Body of pancreas (tissue), 4 donors: ENCODE results near the gene IZUMO4. TPM values are rescaled to one million over a fixed set of nuclear protein-coding genes. Genes with fewer than 3 reads are reported as not detected.

Source experiments
- ATAC-seq: fragments of 150-250 bp; one replicate; pipeline ENCODE4 v1.9.1; 2016
- DNase-seq, 4 donors: peaks; one replicate each; pipeline ENCODE4 v3.0.0-alpha.2; 2019
- H3K27ac ChIP-seq, 4 donors: fragments of 200-600 bp; sonication (generic); 1 replicate in 3 of 4; 2 replicates in 1 of 4; pipeline versions ENCODE4 v1.5.1 to v1.6.1; 2016 to 2019; ENCODE audit warnings: mild to moderate bottlenecking in 1 of 4, mixed read lengths in 1 of 4, moderate library complexity in 1 of 4
- H3K27me3 ChIP-seq, 2 donors: fragments of 200-600 bp; sonication (generic); one replicate each; pipeline ENCODE4 v1.6.0; 2016; ENCODE audit warnings: mild to moderate bottlenecking in 1 of 2
- H3K36me3 ChIP-seq, 2 donors: fragments of 200-600 bp; sonication (generic); replicated peaks in 1 of 2; 2 replicates each; pipeline ENCODE4 v1.5.1; 2016; ENCODE audit warnings: low read depth in 2 of 2; ENCODE audit not compliant: insufficient read depth in 1 of 2
- H3K4me1 ChIP-seq: fragments of 200-600 bp; sonication (generic); one replicate; pipeline ENCODE4 v1.6.0; 2016
- H3K4me3 ChIP-seq, 2 donors: fragments of 200-600 bp; sonication (generic); 1 replicate in 1 of 2; 2 replicates in 1 of 2; pipeline ENCODE4 v1.5.1; 2016 to 2019
- H3K9me3 ChIP-seq, 3 donors: fragments of 200-600 bp; sonication (generic); 1 replicate in 2 of 3; 2 replicates in 1 of 3; pipeline ENCODE4 v1.5.1; 2016
- POLR2A ChIP-seq, 3 donors: fragments of 450-650 bp; IDR thresholded peaks; one replicate each; pipeline ENCODE4 v1.6.1; 2016; ENCODE audit warnings: antibody characterized with exemption in 3 of 3, mild to moderate bottlenecking in 2 of 3
- WGBS, 2 donors: methylation state at CpG; one replicate each; pipeline ENCODE4 v1.1.5; 2017; 5-methylcytosine and 5-hydroxymethylcytosine counted together
- intact Hi-C: fragments of 100-400 bp; cut with DNase I; formaldehyde crosslinking; loops from one replicate; pipeline ENCODE4 v1.15.1; 2023
- total RNA-seq, 2 donors: library from RNA; depleted of rRNA; stranded (reverse); fragments of >200 nt; gene quantifications; one replicate each; pipeline ENCODE4 v1.1.0, GENCODE V29; 2016
- TF ChIP-seq, protein P1 (sequence below), 7 experiments: fragments of 450-650 bp in 4 of 7; fragments of 200-600 bp in 3 of 7; sonication (generic) in 3 of 7; IDR thresholded peaks; one replicate each; pipeline ENCODE4 v1.5.1; 2016 to 2019; ENCODE audit warnings: antibody characterized with exemption in 7 of 7

The IZUMO4 gene
- total RNA-seq, 2 donors from 2014 or later = 3.4 to 4.0 TPM

DNA sequence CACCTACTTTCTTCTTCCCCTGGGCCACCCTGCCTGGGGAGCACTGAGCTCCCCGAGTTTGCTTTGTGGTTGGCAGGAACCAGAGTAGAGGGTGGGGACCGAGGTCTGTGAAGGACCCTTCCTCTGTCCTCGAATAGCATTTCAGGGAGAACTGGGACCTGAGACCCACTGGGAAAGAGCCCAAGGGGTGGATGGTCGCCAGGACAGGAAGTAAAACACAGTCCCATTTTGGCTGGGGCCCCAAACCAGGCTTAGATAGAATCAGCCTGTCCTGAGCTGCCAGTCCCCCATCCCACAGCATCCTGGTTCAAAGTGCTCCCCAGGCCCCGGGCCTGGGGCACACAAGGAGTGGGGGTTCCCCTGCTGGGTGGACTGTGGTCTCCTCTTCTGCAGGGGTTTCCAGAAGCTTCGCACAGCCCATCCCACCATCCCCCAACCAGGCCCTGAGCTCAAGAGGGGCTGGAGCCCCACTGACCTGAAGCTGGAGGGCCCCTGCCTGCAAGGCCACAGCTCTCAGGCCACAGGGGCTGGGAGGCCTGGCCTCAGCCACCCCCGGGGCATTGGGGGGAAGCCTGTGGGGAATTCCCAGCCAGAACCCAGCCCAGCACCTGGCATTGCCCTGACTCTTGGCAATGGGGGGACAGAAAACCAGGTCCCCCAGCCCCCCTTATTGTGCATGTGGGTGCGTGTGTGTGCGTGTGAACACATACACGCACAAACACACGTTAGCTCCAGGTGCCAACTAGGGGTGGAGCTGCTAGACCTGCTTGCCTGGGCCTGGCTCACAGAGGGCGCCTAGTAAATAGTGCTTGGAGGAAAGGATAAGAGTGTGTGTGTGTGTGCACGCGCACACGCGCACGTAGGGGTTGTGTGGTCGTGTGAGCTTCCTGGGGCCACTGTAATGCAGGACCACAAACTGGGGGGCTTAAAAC, 44.7 kb upstream of the IZUMO4 start:
- H3K27ac ChIP-seq = peak overlapping the region; percentile 85 to 100 (median 94)
- no peaks in the 10 kb centered on the region for H3K9me3 ChIP-seq
- no peaks in the 10 kb centered on the region for H3K27me3 ChIP-seq
- H3K4me3 ChIP-seq = no peak overlapping the region
- TF ChIP-seq POLR2A (IDR thresholded peaks at IDR 0.05) = no peak
- TF ChIP-seq, protein P1, sequence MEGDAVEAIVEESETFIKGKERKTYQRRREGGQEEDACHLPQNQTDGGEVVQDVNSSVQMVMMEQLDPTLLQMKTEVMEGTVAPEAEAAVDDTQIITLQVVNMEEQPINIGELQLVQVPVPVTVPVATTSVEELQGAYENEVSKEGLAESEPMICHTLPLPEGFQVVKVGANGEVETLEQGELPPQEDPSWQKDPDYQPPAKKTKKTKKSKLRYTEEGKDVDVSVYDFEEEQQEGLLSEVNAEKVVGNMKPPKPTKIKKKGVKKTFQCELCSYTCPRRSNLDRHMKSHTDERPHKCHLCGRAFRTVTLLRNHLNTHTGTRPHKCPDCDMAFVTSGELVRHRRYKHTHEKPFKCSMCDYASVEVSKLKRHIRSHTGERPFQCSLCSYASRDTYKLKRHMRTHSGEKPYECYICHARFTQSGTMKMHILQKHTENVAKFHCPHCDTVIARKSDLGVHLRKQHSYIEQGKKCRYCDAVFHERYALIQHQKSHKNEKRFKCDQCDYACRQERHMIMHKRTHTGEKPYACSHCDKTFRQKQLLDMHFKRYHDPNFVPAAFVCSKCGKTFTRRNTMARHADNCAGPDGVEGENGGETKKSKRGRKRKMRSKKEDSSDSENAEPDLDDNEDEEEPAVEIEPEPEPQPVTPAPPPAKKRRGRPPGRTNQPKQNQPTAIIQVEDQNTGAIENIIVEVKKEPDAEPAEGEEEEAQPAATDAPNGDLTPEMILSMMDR (IDR thresholded peaks at IDR 0.05) = no peak
- DNase-seq = peak; percentile 50 to 71 (median 67)
- peaks cover 76% of the 10 kb centered on the region for H3K4me1 ChIP-seq
- H3K36me3 ChIP-seq = no peaks in the 10 kb centered on the region
- WGBS, 2 donors = 27 to 29% methylated on average over 13 to 18 of the region's 18 CpGs
- no peak for ATAC-seq
- intact Hi-C loops = no loop called here

DNA sequence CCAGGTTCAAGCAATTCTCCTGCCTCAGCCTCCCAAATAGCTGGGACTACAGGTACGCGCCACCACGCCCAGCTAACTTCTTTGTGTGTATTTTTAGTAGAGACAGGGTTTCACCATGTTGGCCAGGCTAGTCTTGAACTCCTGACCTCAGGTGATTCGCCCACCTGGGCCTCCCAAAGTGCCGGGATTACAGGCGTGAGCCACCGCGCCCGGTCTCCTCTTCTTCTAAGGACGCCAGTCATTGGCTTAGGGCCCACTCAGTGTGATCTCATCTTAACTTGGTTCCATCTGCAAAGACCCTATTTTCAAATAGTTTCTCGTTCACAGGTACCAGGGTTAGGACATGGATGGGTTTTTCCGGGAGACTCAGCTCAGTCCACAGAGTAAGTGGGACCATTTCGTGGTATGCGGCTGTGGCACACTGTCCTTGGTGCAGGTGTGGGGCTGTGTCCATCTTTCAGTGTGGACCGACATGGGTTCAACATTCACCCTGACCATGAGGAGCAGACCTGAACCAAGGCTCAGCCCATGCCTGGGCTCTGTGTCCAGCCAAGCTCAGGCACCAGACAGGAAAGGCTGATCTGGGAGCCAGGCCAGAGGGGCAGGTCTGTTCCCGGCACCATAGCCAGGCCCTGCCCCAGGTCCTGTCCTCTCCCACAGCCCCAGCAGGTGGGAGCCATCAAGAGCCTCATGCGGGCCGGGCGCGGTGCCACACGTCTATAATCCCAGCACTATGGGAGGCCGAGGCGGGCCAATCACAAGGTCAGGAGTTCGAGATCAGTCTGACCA, 42.9 kb upstream of the IZUMO4 start:
- peak; percentile 71 to 92 (median 84) for DNase-seq
- no peaks in the 10 kb centered on the region for H3K9me3 ChIP-seq

DNA sequence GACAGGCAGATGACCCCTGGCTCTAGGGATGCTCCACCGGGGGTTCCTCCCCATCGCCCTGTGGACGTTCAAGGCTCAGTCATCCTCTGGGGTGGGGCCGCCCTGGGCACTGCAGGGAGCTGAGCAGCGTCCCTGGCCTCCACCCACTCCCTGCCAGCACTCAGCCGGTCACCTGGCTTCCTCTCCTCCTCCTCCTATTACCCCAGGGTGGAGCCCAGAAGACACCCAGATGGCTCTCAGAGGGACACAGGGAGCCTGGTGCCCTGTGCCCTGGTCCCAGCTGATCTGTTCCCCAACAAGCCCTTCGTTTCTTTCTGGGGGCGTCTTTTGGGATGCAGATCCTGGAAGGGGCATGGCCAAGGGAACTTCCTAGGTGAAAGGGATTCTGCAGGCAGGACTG, 42.0 kb upstream of the IZUMO4 start:
- H3K4me3 ChIP-seq = no peak overlapping the region
- no peaks in the 10 kb centered on the region for H3K27me3 ChIP-seq
- ATAC-seq = no peak
- H3K27ac ChIP-seq = peak overlapping the region in 3 of 4 donors; percentile 42 to 89 (median 60)
- intact Hi-C loops = no loop called here
- no peaks in the 10 kb centered on the region for H3K36me3 ChIP-seq
- H3K9me3 ChIP-seq = no peaks in the 10 kb centered on the region
- DNase-seq = peak in 1 of 4 donors; percentile 15
- H3K4me1 ChIP-seq = peaks cover 74% of the 10 kb centered on the region
- TF ChIP-seq, protein P1 (IDR thresholded peaks at IDR 0.05) = no peak
- TF ChIP-seq POLR2A (IDR thresholded peaks at IDR 0.05) = no peak
- 75 to 88% methylated on average over 5 to 8 of the region's 8 CpGs for WGBS, 2 donors

More for the DNA sequence above, 42.9 kb upstream of the IZUMO4 start:
- Histone ChIP-seq H3K4me1 (peaks cover 74% of the 10 kb centered on the region), H3K27ac (peak overlapping the region; percentile 30 to 89 (median 51)), H3K4me3 (no peak overlapping the region), H3K36me3 (no peaks in the 10 kb centered on the region), H3K27me3 (no peaks in the 10 kb centered on the region)
- TF ChIP-seq POLR2A (IDR thresholded peaks at IDR 0.05) = no peak
- TF ChIP-seq, protein P1 (IDR thresholded peaks at IDR 0.05) = peak in 1 of 7 experiments; percentile 4
- intact Hi-C loops = no loop called here
- WGBS, 2 donors = 75 to 77% methylated on average over 18 to 24 of the region's 24 CpGs
- ATAC-seq = peak; percentile 3

DNA sequence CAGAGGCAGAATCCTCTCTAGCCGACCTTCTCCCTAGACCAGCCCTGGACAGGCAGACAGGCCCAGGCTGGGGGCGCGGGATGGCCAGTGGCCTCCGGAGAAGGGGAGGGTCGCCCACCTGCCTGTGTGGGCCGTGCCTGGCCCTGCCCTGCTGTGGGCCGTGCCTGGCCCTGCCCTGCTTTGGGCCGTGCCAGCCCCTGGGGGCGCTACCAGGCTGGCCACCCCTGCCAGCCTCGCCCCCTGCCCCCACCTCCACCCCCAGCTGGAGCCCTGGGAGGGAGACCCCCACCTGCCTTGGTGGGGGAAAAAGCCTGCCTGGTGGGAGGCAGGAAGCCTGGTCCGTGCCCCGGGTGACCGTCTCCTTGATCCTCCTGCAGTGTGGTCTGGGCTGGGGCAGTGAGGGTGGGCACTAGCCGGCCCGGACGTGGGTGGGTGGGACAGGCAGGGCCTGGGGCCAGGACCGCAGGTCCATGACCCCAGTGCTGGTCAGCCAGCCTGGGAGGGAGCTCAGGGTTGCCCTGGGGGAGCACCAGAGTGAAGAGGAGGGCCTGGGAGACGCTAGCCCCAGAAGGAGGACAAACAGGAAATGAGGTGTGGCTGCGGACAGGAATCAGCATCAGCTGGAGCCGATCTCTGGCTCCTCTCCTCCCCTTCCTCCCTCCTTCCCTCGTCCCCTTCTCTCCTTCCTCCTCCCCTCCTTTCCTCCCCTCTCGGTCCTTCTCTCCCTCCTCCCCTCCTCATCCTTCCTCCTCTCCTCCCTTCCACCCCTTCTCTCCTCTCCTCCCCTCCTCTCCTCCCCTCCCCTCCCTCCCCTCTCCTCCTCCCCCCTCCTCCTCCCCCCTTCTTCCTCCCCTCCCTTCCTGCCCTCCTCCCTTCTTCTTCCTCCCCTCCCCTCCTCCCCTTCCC, 40.5 kb upstream of the IZUMO4 start:
- H3K27me3 ChIP-seq = no peaks in the 10 kb centered on the region
- H3K4me1 ChIP-seq = peaks cover 87% of the 10 kb centered on the region
- H3K4me3 ChIP-seq = no peak overlapping the region
- peak overlapping the region; percentile 75 to 84 (median 82) for H3K27ac ChIP-seq
- peak in 3 of 4 donors; percentile 24 to 56 (median 49) for DNase-seq
- ATAC-seq = no peak
- H3K36me3 ChIP-seq = no peaks in the 10 kb centered on the region
- WGBS, 2 donors = 51 to 55% methylated on average over 16 to 21 of the region's 22 CpGs
- intact Hi-C loops = no loop called here
- no peaks in the 10 kb centered on the region for H3K9me3 ChIP-seq
- peak in 2 of 3 donors; percentile 15 to 37 for TF ChIP-seq POLR2A (IDR thresholded peaks at IDR 0.05)
- TF ChIP-seq, protein P1 (IDR thresholded peaks at IDR 0.05) = no peak
